HG02943 (cell line): ENCODE results near the gene PDIK1L.
"Not testable (repeated sequence)": the region's sequence is repeated elsewhere in the genome, so short reads cannot be mapped to it uniquely, and the experiment has no call there.

ENCODE experiments used
- ATAC-seq: cut with Tn5 transposase; IDR thresholded peaks from one replicate; pipeline ENCODE4 v1.9.1; 2021; ENCODE audit warnings: mild to moderate bottlenecking, low read depth, moderate library complexity; ENCODE audit not compliant: unreplicated experiment

The PDIK1L gene

DNA sequence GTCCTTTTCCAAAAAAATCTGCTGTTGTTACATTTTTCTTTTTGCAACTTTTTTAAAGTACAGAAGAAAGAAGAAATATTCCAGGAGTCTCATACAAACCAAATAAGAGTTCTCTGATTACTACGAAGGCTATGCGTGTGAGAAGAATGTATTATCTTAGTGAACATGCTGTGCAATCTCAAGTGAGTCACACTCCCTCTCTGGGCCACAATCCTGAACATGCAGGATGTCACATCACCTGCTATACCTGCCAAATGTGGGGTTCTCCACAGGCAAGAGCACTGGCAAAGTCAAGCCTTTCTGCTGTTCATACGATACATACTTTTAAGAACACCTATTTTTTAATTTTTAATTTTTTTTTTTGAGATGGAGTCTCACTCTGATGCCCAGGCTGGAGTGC lies 22.5 kb upstream of the PDIK1L start:
- no peak for ATAC-seq

DNA sequence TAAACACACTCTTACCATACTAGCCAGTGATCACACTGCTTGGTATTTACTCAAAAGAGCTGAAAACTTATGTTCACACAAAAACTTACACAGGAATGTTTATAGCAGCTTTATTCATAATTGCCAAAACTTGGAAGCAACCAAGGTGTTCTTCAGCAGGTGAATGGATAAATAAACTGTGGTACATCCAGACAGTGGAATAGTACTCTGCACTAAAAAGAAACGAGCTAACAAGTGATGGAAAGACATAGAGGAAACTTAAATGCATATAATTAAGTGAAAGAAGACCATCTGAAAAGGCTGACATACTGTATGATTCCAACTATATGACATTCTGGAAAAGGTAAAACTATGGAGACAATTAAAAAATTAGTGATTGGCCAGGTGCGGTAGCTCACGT lies 20.7 kb upstream of the PDIK1L start:
- ATAC-seq: no peak

DNA sequence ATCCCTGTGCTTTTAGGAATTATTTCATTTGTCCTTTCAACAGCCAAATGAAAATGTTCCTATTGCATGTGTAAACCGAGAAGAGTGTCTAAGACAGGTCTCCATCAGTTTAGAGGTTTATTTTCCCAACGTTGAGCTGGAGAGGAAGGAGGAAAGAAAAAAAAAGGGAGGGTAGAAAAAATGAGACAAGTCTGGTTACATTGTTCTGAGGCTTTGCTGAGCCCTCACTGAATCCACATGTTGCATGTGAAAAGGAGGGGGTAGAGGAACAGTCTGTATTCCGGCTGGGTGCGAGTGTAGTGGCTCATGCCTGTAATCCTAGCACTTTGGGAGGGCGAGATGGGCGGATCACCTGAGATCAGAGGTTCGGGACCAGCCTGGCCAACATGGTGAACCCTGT lies 19.2 kb upstream of the PDIK1L start:
- ATAC-seq: no peak

DNA sequence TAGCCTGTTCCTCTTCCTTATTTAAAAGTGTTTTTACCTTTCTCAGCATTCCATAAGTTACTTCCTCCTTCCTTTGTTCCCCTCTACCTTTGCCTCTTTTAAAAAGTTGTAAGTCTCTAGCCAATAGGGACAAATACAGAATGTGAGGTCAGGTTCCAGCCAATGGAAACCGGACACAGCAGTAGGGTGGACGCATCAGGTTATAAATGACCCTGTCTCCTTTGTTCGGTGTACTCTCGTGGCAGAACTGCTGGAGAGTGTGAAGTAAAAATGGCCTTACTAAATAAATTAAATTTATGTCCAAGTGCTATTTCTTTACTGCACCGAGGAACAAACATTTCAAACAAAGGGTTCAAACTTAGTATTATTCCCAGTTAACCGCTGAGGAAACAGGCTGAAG lies 18.1 kb upstream of the PDIK1L start:
- ATAC-seq: not testable (repeated sequence)

DNA sequence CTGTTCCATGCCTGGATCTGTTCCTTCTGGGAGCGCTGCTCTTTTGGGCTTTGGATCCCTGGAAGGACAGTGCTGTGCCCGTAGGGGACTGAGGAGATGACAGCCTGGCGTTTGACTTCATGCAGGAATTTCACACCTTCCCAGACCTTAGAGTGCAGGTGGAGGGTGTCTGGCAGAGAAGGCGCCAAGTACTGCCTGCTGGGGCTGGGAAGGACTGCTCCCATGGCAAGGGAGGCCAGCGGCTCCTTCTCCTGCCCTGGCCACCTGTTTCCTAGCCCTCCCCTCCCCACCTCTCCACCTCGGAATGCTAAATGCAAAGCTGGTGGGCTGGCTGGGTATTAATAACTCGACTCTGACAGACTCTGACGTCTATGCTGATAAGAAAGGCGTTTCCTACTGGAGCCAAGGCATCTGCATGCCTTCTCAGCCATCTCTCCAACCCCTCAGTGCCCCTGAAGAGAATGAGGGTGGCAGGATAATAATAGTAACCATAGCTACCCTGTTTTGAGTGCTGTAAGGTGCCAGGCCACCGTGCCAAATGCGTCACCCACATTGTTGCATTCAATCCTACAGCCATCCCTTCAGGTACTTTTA lies 17.5 kb upstream of the PDIK1L start:
- ATAC-seq: no peak

DNA sequence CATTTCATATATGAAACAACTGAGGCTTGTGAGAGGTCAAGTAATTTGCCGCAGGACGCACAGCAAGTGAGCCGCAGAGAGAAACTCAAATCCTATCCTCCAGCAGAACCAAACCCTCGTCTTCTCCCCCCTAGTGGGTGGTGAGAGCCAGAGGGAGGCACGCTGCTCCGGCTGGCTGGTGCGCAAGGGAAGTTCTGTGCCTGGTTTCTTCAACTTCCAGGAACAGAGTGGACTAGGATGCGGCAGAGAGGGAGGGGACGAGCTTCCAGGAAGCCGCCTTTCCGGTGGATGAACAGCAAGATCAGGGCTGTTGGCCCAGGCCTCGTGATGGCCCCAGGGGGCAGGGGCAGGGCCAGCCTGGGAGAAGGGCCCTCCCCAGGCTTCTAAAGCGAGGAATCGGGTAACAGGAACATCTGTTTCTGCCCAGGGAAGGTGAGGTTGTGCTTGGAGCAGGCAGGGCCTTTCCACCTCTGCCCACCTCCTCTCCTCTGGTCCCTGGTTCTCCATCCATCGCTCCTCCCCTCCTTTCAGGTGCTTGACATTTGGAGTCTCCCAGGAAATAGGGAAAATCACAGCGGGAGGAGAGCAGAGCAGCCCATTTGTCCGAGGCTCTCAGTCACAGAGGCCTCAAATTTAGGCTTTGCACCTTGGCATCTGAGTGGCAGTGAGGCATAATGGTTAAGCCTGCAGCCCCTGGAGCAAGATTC lies 16.8 kb upstream of the PDIK1L start:
- ATAC-seq: no peak

DNA sequence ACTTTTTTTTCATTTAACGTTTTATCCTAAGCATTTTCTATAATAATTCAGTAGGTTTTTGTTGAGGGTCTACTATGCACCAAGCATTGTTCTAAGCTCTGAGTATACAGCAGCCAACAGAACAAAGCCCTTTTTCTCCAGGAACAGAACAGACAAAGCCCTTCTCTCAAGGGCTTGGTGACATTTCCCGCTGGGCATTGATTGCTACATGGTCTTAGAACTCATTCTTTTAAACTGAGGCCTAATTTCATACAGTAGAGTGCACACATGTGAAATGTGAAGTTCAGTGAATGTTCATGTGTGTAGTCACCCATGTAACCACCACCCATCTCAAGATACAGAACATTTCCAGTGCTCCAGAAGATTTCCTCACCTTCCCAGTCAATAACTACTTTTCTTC lies 15.2 kb upstream of the PDIK1L start:
- ATAC-seq: no peak

DNA sequence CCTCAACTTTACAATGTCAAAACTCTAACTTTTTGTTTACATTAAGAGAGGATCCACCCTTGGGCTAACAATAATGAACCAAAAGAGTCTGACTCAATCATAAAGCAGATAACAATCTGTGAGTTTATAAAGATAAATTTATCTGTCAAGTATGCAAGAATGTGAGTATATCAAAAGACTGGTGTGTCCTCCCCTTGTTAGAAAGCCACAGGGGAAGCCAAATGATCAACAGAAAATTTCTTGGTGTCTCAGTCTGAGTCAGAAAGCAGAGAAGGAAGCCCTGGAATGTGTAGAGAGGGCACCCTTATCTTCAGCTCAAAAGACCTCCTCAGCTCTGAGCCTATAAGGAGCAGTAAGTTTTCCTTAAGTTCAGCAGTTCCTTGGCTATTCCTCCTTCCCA lies 13.9 kb upstream of the PDIK1L start:
- no peak for ATAC-seq

DNA sequence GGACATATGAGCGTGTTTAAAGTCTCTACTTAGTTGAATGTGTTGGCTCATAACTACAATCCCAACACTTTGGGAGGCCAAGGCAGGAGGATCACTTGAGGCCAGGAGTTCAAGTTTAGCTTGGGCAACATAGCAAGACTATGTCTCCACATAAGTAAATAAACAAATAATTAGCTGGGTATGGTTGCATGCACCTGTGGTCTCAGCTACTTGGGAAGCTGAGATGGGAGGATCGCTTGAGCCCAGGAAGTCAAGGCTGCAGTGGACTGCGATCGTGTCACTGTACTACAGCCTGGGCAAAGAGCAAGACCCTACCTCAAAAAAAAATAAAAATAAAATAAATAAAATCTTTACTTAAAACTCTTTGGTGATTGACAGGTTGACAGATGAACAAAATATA lies 13.0 kb upstream of the PDIK1L start:
- no peak for ATAC-seq

DNA sequence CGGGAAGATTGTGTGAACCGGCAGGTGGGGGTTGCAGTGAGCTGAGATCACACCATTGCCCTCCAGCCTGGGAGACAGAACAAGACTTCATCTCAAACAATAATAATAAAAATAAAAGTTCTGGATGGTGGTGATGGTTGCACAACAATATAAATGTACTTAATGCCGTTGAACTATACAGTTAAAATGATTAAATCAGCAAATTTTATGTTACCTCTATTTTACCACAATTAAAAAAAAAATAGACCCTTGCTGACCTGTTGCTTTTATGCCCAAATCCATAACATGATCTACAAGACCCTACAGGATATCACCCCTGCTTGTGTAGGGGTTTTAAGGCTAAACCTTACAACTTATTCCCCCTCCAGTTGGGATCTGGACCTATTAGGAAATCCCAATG lies 11.8 kb upstream of the PDIK1L start:
- no peak for ATAC-seq

DNA sequence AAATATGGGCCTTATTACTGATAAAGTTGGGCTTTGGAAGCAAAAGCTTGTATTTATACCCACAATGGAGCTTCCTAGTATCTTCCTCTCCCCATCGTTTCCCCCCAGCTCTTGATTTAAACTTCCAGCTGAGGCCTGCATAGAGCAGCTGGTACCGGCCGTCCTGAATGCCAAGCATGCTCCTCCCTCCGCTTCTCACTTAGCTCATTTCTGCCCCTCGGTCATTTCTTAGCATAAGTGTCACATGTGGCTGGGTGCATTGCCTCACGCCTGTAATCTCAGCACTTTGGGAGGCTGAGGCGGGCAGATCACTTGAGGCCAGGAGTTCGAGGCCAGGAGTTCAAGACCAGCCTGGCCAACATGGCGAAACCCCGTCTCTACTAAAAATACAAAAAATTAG lies 11.4 kb upstream of the PDIK1L start:
- ATAC-seq: not testable (repeated sequence)

DNA sequence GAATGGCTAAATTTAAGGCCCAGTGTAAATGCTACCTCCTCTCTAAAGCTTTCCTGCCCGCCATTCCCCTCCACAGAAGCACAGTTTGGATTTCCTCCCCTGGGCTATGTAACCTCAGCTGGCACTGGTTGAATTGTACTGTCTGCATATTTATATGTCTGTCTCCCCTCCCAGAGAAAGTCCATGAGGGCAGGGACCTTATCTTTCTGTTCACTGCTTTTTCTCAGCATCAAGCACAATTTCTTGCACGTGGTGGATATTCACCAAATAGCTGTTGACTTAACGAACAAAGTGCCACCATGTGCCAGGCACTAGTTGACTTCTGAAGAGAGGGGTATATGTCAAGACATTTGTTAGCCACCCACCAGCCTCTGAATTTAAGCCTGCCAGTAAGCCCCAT lies 9.5 kb upstream of the PDIK1L start:
- no peak for ATAC-seq

DNA sequence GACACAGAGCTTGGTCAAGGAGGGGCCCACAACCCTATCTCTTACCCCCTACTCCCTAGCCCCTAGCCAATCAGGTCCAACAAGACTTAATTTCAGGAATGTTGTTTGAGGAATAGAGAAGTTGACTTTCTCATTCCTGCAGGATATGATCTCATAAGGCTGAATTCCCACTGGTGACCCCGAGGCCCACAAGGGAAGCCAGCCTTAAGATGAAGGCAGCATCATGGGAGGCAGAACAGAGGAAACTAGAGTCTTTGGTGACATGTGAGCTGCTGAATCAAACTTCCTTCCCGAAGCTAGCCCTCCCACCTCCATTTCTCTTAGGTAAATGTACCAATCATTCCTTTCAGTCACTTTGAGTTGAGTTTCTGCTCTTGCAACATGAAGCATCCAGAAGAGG lies 9.1 kb upstream of the PDIK1L start:
- ATAC-seq: no peak

DNA sequence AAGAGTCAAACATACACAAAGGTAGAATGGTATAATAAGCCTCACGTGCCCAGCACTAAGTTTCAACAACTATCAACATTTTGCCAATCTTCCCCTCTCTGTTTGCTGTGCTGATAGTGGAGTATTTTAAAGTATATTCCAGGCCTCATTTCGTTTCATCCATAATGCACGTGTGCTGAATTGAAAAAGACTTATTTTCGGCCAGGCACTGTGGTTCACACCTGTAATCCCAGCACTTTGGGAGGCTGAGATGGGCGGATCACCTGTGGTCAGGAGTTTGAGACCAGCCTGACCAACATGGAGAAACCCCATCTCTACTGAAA lies 6.4 kb upstream of the PDIK1L start:
- ATAC-seq: not testable (repeated sequence)

DNA sequence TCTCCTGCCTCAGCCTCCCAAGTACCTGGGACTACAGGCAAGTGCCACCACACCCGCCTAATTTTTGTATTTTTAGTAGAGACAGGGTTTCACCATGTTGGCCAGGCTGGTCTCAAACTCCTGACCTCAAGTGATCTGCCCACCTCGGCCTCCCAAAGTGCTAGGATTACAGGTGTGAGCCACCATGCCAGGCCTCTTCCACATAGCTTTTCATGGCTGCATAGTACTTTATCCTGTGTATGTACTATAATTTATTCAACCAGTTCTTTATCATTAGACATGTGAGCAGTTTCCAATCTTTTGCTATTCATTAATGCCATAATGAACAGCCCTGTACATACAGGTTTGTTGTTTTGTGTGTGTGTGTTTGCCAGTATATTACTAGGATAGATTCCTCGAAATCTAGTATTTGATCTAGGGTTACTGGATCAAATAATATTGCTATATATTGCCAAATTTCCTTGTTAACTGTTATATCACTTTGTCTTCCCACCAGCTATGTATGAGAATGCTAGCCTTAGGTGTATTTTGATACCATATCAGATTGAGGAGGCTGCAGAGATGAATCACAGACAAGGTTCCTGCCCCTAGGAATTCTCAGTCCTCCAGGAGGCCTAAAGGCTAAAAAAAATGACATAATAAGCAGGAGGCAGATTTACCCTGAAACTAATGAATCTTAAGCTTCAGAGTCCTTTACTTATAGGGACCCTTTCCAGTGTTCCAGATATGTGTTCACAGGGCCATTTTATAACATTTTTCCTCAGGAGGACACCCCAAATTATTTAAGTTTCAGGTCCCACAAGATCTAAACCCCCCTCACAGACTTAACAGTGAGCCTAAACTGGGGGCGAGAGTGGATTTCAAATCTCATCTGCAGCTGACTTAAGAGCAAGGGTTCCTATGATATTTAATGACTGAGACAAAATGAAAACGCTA lies 2.1 kb upstream of the PDIK1L start:
- ATAC-seq: no peak

DNA sequence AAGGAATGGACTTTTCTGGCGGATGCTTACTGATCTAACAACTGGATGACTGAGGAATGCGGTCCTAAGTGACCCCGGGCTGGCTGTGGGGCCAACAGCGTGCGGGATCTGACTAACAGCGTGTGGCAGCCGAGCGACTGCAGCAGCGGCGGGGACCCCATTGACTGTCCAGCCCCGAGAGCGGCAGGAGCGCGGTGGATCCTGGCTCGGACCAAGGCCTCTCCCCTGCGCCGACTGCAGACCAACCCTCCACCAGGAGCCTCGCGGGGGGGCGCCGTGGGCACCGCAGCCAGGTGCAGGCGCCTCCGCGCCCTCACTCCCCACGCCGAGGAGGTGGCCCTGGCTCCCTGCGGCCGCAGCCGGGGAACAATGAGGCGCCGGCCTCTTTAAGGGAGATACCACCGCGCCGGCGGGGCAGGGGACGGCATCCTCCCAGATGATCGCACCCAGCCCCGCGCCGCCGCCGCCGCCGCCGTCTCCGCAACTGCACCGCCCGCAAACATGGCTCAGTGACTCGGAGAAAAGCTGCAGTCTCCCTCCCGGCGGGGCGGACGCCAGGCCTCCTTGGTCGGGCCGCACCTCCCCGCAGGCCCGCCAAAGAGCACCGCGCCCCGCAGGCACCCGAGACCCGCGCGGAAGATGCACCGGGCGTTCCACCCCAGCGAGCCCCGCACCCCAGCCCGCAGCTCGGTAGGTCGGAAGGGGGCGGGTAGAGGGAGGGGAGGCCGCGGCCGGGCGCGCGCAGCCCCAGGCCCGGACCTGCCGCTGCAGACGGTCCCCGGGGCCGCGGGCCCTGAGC lies 694 bp upstream of the PDIK1L start:
- ATAC-seq: peak; percentile 46

DNA sequence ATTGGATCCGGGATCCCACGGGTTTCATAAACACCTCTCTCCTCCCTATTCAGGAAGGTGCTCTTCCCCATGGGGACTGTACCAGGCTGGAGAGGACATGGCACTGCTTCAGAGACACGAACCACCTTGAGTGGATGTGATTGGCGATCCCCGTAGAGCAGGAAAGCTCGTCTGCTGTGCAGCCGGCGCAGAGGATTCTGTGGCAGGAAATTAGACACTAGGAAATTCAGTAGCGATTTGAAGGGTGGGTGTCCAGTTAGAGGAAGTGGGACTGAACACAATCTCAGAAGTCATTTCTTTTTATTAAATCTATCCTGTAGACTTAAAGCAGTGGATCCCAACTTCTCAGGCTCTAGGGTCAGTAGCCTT lies 767 bp downstream of the PDIK1L start:
- peak; percentile 7 for ATAC-seq

DNA sequence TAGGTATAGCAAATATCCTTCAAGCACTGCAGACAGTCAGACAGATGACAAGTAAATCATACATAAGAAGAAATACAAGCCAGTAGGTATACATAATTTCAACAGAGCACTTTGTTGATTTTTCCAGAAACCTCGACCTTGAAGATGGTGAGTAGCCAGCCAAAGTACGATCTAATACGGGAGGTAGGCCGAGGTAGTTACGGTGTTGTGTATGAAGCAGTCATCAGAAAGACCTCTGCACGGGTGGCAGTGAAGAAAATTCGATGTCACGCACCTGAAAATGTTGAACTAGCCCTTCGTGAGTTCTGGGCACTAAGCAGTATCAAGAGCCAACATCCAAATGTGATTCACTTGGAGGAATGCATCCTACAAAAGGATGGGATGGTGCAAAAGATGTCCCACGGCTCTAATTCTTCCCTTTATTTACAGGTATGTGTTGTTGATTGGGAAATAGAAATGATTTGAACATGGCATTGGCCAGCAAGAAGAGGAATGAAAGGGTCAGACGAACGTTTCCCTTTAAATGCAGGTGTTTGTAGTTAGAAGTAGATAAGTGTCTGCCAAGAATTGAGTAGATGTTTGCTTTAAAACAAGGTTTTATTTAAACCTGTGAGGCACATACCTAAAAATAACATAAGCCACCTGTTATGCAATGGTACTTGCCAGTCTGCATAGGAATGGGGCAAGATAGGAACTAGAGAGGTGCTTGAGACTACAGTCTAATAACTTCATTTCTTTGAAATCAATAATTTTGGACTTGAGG lies 2.7 kb downstream of the PDIK1L start:
- no peak for ATAC-seq

DNA sequence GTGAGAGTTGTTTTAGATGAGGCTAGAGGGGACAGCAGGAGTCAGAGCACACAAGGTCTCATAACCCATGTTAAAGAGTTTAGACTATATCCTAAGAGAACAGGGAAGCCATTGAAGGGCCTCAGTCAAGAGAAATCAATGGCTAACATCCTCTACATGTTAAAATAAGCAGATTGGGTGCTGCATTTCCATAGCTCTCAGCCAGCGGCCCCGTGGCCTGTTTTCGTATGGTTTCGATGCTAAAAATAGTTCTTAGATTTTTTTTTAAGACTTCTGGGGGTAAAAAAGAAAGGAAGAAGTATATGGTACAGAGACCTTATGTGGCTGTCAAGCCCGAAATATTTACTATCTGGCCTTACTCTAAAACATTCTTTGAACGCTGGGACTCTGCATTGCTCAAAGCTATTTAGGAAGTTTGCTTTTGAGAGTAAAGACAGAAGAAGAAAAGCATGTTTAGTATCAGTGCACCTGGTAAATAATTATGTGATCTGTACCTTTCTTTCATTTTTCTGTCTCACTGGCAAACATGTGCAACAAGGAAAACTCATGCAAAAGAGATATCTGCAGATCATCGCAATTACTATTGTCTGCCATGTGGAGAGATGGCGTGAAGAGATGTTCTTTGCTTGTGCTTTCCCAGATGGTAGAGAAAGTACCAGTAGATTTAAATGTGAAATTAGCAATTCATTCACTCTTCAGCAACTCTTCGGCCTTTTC lies 8.4 kb downstream of the PDIK1L start:
- ATAC-seq: no peak
